H9 (cell line): ENCODE measurements around the gene TTYH2. TPM values are rescaled to one million over a fixed set of nuclear protein-coding genes. Genes with fewer than 3 reads are reported as not detected.

ENCODE experiments used
- DNase-seq: peaks from one replicate; pipeline ENCODE4 v3.0.0-alpha.2; 2017
- H2AFZ ChIP-seq: one replicate; pipeline ENCODE4 v1.6.1; 2013; ENCODE audit warnings: mild to moderate bottlenecking, low read length, control low read depth, moderate library complexity
- H2AK5ac ChIP-seq: 2 replicates; pipeline ENCODE4 v1.6.1; 2013; ENCODE audit warnings: low read length, control low read depth, mixed read lengths; ENCODE audit not compliant: insufficient read length
- H2BK120ac ChIP-seq: one replicate; pipeline ENCODE4 v1.6.1; 2013; ENCODE audit warnings: low read depth, mild to moderate bottlenecking, low read length, control low read depth, inconsistent platforms; ENCODE audit not compliant: poor library complexity, severe bottlenecking
- H2BK12ac ChIP-seq: 2 replicates; pipeline ENCODE4 v1.6.1; 2013; ENCODE audit warnings: low read length, control low read depth, mixed read lengths, low read depth; ENCODE audit not compliant: insufficient read length
- H2BK15ac ChIP-seq: 2 replicates; pipeline ENCODE4 v1.6.1; 2013; ENCODE audit warnings: low read depth, low read length, control low read depth
- H2BK20ac ChIP-seq: one replicate; pipeline ENCODE4 v1.6.1; 2013; ENCODE audit warnings: low read depth, mild to moderate bottlenecking, low read length, control low read depth, inconsistent platforms; ENCODE audit not compliant: poor library complexity, severe bottlenecking
- H2BK5ac ChIP-seq: 2 replicates; pipeline ENCODE4 v1.6.1; 2013; ENCODE audit warnings: low read length, control low read depth, mixed read lengths; ENCODE audit not compliant: insufficient read length
- H3K14ac ChIP-seq: 2 replicates; pipeline ENCODE4 v1.6.1; 2013; ENCODE audit warnings: low read length, control low read depth; ENCODE audit not compliant: insufficient read depth
- H3K18ac ChIP-seq: 2 replicates; pipeline ENCODE4 v1.6.1; 2013; ENCODE audit warnings: low read depth, mild to moderate bottlenecking, mixed read lengths, low read length, control low read depth; ENCODE audit not compliant: insufficient read length
- H3K23ac ChIP-seq: 2 replicates; pipeline ENCODE4 v1.6.1; 2013; ENCODE audit warnings: low read length, control low read depth, mixed read lengths, low read depth; ENCODE audit not compliant: insufficient read length
- H3K23me2 ChIP-seq: 2 replicates; pipeline ENCODE4 v1.6.1; 2013; ENCODE audit warnings: low read depth, mild to moderate bottlenecking, mixed read lengths, low read length, control low read depth; ENCODE audit not compliant: insufficient read length, poor library complexity, severe bottlenecking
- H3K27ac ChIP-seq: 2 replicates; pipeline ENCODE4 v1.5.1; 2013; ENCODE audit warnings: low read length, control low read depth, mixed read lengths, low read depth; ENCODE audit not compliant: insufficient read length
- H3K27me3 ChIP-seq: 2 replicates; pipeline ENCODE4 v1.6.1; 2013; ENCODE audit warnings: low read length, control low read depth, inconsistent platforms; ENCODE audit not compliant: insufficient read depth
- H3K4ac ChIP-seq: 2 replicates; pipeline ENCODE4 v1.6.1; 2013; ENCODE audit warnings: low read depth, mild to moderate bottlenecking, control low read depth, inconsistent platforms, low read length, moderate library complexity
- H3K4me1 ChIP-seq: 2 replicates; pipeline ENCODE4 v1.6.1; 2013; ENCODE audit warnings: low read length, control low read depth, inconsistent platforms; ENCODE audit not compliant: insufficient read depth
- H3K4me2 ChIP-seq: 2 replicates; pipeline ENCODE4 v1.6.1; 2013; ENCODE audit warnings: low read length, control low read depth, mixed read lengths; ENCODE audit not compliant: insufficient read length, insufficient read depth
- H3K56ac ChIP-seq: 2 replicates; pipeline ENCODE4 v1.6.1; 2013; ENCODE audit warnings: low read depth, mild to moderate bottlenecking, mixed read lengths, low read length, control low read depth; ENCODE audit not compliant: insufficient read length
- H3K79me1 ChIP-seq: 2 replicates; pipeline ENCODE4 v1.6.1; 2013; ENCODE audit warnings: low read depth, mild to moderate bottlenecking, moderate library complexity, low read length, control low read depth, inconsistent platforms; ENCODE audit not compliant: insufficient read depth, poor library complexity, severe bottlenecking
- H3K79me2 ChIP-seq: 2 replicates; pipeline ENCODE4 v1.6.1; 2013; ENCODE audit warnings: low read length, control low read depth, inconsistent platforms; ENCODE audit not compliant: insufficient read depth
- H3K9ac ChIP-seq: 2 replicates; pipeline ENCODE4 v1.6.1; 2013; ENCODE audit warnings: low read length, control low read depth, mixed read lengths; ENCODE audit not compliant: insufficient read length; ENCODE audit errors: extremely low read depth
- H3K9me3 ChIP-seq: one replicate; pipeline ENCODE4 v1.6.1; 2013; ENCODE audit warnings: low read depth, low read length, inconsistent platforms; ENCODE audit not compliant: control insufficient read depth
- H3T11ph ChIP-seq: one replicate; pipeline ENCODE4 v1.6.1; 2013; ENCODE audit warnings: mild to moderate bottlenecking, low read length, control low read depth, inconsistent platforms
- H4K20me1 ChIP-seq: one replicate; pipeline ENCODE4 v1.6.1; 2013; ENCODE audit not compliant: control insufficient read depth, insufficient read length, insufficient read depth
- H4K5ac ChIP-seq: 2 replicates; pipeline ENCODE4 v1.6.1; 2013; ENCODE audit warnings: low read depth, mild to moderate bottlenecking, mixed read lengths, low read length, control low read depth; ENCODE audit not compliant: insufficient read length
- H4K8ac ChIP-seq: replicated peaks from 2 replicates; pipeline ENCODE4 v1.6.1; 2013; ENCODE audit warnings: low read length, control low read depth, mixed read lengths, low read depth; ENCODE audit not compliant: insufficient read length
- H4K91ac ChIP-seq: 2 replicates; pipeline ENCODE4 v1.6.1; 2013; ENCODE audit warnings: low read depth, mild to moderate bottlenecking, moderate library complexity, mixed read lengths, low read length, control low read depth; ENCODE audit not compliant: insufficient read length
- H3K27ac Mint-ChIP-seq, 3 experiments: 2 replicates in 2 of 3; 3 replicates in 1 of 3; pipeline ENCODE4 v1.8.0; 2020 to 2021; ENCODE audit warnings: mixed read lengths in 3 of 3, mild to moderate bottlenecking in 1 of 3, moderate library complexity in 1 of 3
- H3K27me3 Mint-ChIP-seq: 2 replicates; pipeline ENCODE4 v1.8.0; 2021; ENCODE audit warnings: low read depth, mild to moderate bottlenecking, moderate library complexity, mixed read lengths
- H3K36me3 Mint-ChIP-seq, 3 experiments: 2 replicates in 2 of 3; 3 replicates in 1 of 3; pipeline ENCODE4 v1.8.0; 2020 to 2021; ENCODE audit warnings: low read depth in 3 of 3, mixed read lengths in 3 of 3; ENCODE audit not compliant: insufficient read depth in 1 of 3
- H3K4me1 Mint-ChIP-seq, 2 experiments: 2 replicates each; pipeline ENCODE4 v1.8.0; 2020; ENCODE audit warnings: mixed read lengths in 2 of 2
- H3K4me3 Mint-ChIP-seq, 2 experiments: 2 replicates in 1 of 2; 3 replicates in 1 of 2; pipeline ENCODE4 v1.8.0; 2020 to 2021; ENCODE audit warnings: mild to moderate bottlenecking in 2 of 2, mixed read lengths in 2 of 2, moderate library complexity in 1 of 2
- H3K9me3 Mint-ChIP-seq, 2 experiments: 2 replicates in 1 of 2; 3 replicates in 1 of 2; pipeline ENCODE4 v1.8.0; 2020; ENCODE audit warnings: mild to moderate bottlenecking in 2 of 2, mixed read lengths in 2 of 2, moderate library complexity in 1 of 2
- CTCF ChIP-seq: fragments of 200-600 bp; sonication (generic); conservative IDR thresholded peaks from 3 replicates; pipeline ENCODE4 v1.8.0; 2021; ENCODE audit warnings: antibody characterized with exemption, mild to moderate bottlenecking
- WGBS: extraction: QIAGEN DNeasy Blood & Tissue Kit; methylation state at CpG from one replicate; pipeline ENCODE4 v1.1.7; 2013; ENCODE audit warnings: missing lambda C conversion rate, low lambda C conversion rate, mixed read lengths; ENCODE audit not compliant: insufficient read length; ENCODE audit errors: extremely low coverage; 5-methylcytosine and 5-hydroxymethylcytosine counted together
- total RNA-seq: library from RNA; stranded (reverse); gene quantifications from 2 replicates; pipeline ENCODE4 v1.2.1, GENCODE V29; 2021

The TTYH2 gene
- total RNA-seq, 1 experiment from 2014 or later = 1.6 TPM

GRCh38 chr17:74292495-74292894, 79.1 kb downstream of the TTYH2 start:
- Histone ChIP-seq H3K23ac (no peak overlapping the region), H3K56ac (no peak overlapping the region), H3T11ph (no peak overlapping the region), H3K79me1 (no peaks in the 10 kb centered on the region), H2AK5ac (no peak overlapping the region), H2AFZ (no peak overlapping the region), H2BK20ac (no peak overlapping the region), H4K91ac (no peak overlapping the region), H3K9ac (no peak overlapping the region), H2BK12ac (no peak overlapping the region), H3K27me3 (no peaks in the 10 kb centered on the region), H3K14ac (no peak overlapping the region), H2BK120ac (no peak overlapping the region), H4K20me1 (no peaks in the 10 kb centered on the region), H3K23me2 (no peaks in the 10 kb centered on the region), H4K8ac (no peak overlapping the region), H3K18ac (no peak overlapping the region), H2BK15ac (no peak overlapping the region), H4K5ac (no peak overlapping the region), H2BK5ac (no peak overlapping the region), H3K27ac (no peak overlapping the region), H3K4me1 (no peaks in the 10 kb centered on the region), H3K4ac (no peak overlapping the region), H3K4me2 (no peak overlapping the region), H3K9me3 (no peaks in the 10 kb centered on the region), H3K79me2 (no peaks in the 10 kb centered on the region)
- 0 out of 4 replicates have a peak, but pooled peaks cover 0 to 1% of the 10 kb centered on the region in 2 experiments for H3K4me1 Mint-ChIP-seq
- H3K9me3 Mint-ChIP-seq = peaks cover 2 to 4% of the 10 kb centered on the region in 2 experiments; a peak in 2 of 5 replicates
- H3K27ac Mint-ChIP-seq = no peak overlapping the region
- peaks cover 23% of the 10 kb centered on the region for H3K27me3 Mint-ChIP-seq
- H3K36me3 Mint-ChIP-seq = no peaks in the 10 kb centered on the region; a peak in 1 of 7 replicates
- no peak for TF ChIP-seq CTCF
- no peak overlapping the region for H3K4me3 Mint-ChIP-seq
- DNase-seq = no peak
- WGBS = no CpG with 5 or more reads among the region's 10 CpGs
